Mesothelial cell of epicardium (in vitro differentiated cells): ENCODE data around the gene ZNF329. TPM values are rescaled to one million over a fixed set of nuclear protein-coding genes. Genes with fewer than 3 reads are reported as not detected.

Experiments
- DNase-seq, 2 experiments: peaks; one replicate each; pipeline ENCODE4 v3.0.0; 2021; ENCODE audit warnings: low spot score in 2 of 2; ENCODE audit not compliant: unreplicated experiment in 2 of 2
- H3K27ac Mint-ChIP-seq: 2 replicates; pipeline ENCODE4 v1.8.0; 2021; ENCODE audit warnings: mixed read lengths
- H3K27me3 Mint-ChIP-seq: 2 replicates; pipeline ENCODE4 v1.8.0; 2021; ENCODE audit warnings: low read depth, mixed read lengths
- H3K36me3 Mint-ChIP-seq: 2 replicates; pipeline ENCODE4 v1.8.0; 2021; ENCODE audit warnings: mixed read lengths
- H3K4me1 Mint-ChIP-seq: 2 replicates; pipeline ENCODE4 v1.8.0; 2021; ENCODE audit warnings: mixed read lengths
- H3K4me3 Mint-ChIP-seq: 2 replicates; pipeline ENCODE4 v1.8.0; 2021; ENCODE audit warnings: mild to moderate bottlenecking, moderate library complexity, mixed read lengths
- H3K9me3 Mint-ChIP-seq: 2 replicates; pipeline ENCODE4 v1.8.0; 2021; ENCODE audit warnings: mixed read lengths
- total RNA-seq: library from RNA; stranded (reverse); gene quantifications from 3 replicates; pipeline ENCODE4 v1.2.1, GENCODE V29; 2021
- TF ChIP-seq, protein P1 (sequence below): fragments of 200-600 bp; sonication (generic); IDR thresholded peaks from one replicate; pipeline ENCODE4 v1.5.0; 2021; ENCODE audit warnings: antibody characterized with exemption; ENCODE audit not compliant: unreplicated experiment

ZNF329 gene
- total RNA-seq, 1 donor from 2014 or later, result 13.6 TPM

DNA sequence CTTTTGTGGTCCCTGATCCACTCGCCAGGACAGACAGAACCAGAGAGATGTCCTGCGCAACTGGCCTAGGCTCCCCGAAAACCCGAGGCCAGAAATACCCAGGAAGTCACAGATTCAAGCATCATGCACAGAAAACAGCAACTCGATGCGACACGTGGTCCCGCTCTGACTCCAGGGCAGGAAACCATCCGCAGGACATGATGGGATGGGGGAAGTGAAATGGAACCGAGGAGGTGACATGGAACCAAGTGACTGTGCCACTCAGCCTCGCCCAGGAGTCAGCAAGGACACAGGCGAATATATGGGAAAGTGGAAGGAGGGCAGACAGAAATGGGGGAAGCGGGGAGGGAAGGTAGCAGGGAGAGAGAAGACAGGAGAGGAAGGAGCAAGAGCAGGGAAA lies 53.7 kb downstream of the ZNF329 start:
- H3K4me1 Mint-ChIP-seq, result peaks cover 10% of the 10 kb centered on the region
- peak overlapping the region; percentile 83 for H3K27ac Mint-ChIP-seq
- no peaks in the 10 kb centered on the region for H3K27me3 Mint-ChIP-seq
- H3K4me3 Mint-ChIP-seq, result peak overlapping the region; percentile 65
- TF ChIP-seq, protein P1, sequence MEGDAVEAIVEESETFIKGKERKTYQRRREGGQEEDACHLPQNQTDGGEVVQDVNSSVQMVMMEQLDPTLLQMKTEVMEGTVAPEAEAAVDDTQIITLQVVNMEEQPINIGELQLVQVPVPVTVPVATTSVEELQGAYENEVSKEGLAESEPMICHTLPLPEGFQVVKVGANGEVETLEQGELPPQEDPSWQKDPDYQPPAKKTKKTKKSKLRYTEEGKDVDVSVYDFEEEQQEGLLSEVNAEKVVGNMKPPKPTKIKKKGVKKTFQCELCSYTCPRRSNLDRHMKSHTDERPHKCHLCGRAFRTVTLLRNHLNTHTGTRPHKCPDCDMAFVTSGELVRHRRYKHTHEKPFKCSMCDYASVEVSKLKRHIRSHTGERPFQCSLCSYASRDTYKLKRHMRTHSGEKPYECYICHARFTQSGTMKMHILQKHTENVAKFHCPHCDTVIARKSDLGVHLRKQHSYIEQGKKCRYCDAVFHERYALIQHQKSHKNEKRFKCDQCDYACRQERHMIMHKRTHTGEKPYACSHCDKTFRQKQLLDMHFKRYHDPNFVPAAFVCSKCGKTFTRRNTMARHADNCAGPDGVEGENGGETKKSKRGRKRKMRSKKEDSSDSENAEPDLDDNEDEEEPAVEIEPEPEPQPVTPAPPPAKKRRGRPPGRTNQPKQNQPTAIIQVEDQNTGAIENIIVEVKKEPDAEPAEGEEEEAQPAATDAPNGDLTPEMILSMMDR, result no peak
- peaks cover 25% of the 10 kb centered on the region for H3K9me3 Mint-ChIP-seq
- H3K36me3 Mint-ChIP-seq, result peaks cover 28% of the 10 kb centered on the region
- DNase-seq, result no peak

GRCh38 chr19:58095328-58095727 lies 55.3 kb downstream of the ZNF329 start:
- no peak for DNase-seq
- TF ChIP-seq, protein P1, result no peak
- Mint-ChIP-seq H3K4me1 (peaks cover 10% of the 10 kb centered on the region), H3K36me3 (peaks cover 32% of the 10 kb centered on the region), H3K27me3 (no peaks in the 10 kb centered on the region), H3K27ac (no peak overlapping the region), H3K9me3 (peaks cover 28% of the 10 kb centered on the region), H3K4me3 (no peak overlapping the region)

DNA sequence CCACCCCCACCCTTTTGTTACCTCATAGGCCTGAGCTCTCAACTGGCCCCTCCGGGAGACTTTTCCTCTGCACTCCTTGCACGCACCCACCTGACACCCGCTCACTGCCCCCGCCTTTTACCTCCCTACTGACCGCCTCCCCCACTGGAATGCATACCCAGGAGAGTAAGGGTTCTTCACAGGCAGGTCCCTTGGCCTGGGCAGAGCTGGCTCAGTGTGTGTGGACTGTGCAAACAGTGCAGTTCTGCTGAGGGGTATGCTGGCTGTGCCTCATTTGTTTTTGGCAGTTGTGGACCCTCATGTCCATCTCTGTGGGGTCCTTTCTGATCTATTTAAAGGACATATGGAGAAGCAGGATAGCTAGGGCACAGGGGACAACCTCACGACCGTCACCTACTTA lies 57.5 kb downstream of the ZNF329 start:
- H3K4me1 Mint-ChIP-seq, result peaks cover 5% of the 10 kb centered on the region
- H3K4me3 Mint-ChIP-seq, result no peak overlapping the region
- H3K27ac Mint-ChIP-seq, result no peak overlapping the region
- H3K36me3 Mint-ChIP-seq, result peaks cover 43% of the 10 kb centered on the region
- no peak for DNase-seq
- TF ChIP-seq, protein P1, result no peak
- H3K9me3 Mint-ChIP-seq, result peaks cover 31% of the 10 kb centered on the region
- H3K27me3 Mint-ChIP-seq, result no peaks in the 10 kb centered on the region

GRCh38 chr19:58091251-58091995 lies 59.2 kb downstream of the ZNF329 start:
- H3K27ac Mint-ChIP-seq, result no peak overlapping the region
- H3K4me1 Mint-ChIP-seq, result no peaks in the 10 kb centered on the region
- DNase-seq, result no peak
- TF ChIP-seq, protein P1, result no peak
- no peak overlapping the region for H3K4me3 Mint-ChIP-seq
- no peaks in the 10 kb centered on the region for H3K27me3 Mint-ChIP-seq
- peaks cover 56% of the 10 kb centered on the region for H3K36me3 Mint-ChIP-seq
- H3K9me3 Mint-ChIP-seq, result peaks cover 28% of the 10 kb centered on the region

- peaks cover 62% of the 10 kb centered on the region for H3K36me3 Mint-ChIP-seq
- H3K27me3 Mint-ChIP-seq, result no peaks in the 10 kb centered on the region
- peaks cover 23% of the 10 kb centered on the region for H3K9me3 Mint-ChIP-seq
- TF ChIP-seq, protein P1, result no peak
- no peak for DNase-seq
- no peak overlapping the region for H3K4me3 Mint-ChIP-seq
- no peak overlapping the region for H3K27ac Mint-ChIP-seq
- no peaks in the 10 kb centered on the region for H3K4me1 Mint-ChIP-seq
These were observed 60.7 kb downstream of the ZNF329 start for GRCh38 chr19:58089846-58090245.
